ENCODE results near the gene SLC25A26.
"Not testable (repeated sequence)": the region's sequence is repeated elsewhere in the genome, so short reads cannot be mapped to it uniquely, and the experiment has no call there.

Gene SLC25A26

GRCh38 chr3:66220602-66221377, at the start of gene SLC25A26:
Gene SLC25A26, plus strand, starts transcription at chr3:66221001. Its CDS starts 94 bp downstream, at chr3:66221095.
- DNase-seq = peak; percentile 97

GRCh38 chr3:66172394-66172793, 48.4 kb upstream of the SLC25A26 start:
- no peak for DNase-seq

- DNase-seq = no peak
Observed at GRCh38 chr3:66177026-66177425, 43.8 kb upstream of the SLC25A26 start.

GRCh38 chr3:66178206-66178605, 42.6 kb upstream of the SLC25A26 start:
- DNase-seq = no peak

- no peak for DNase-seq
Observed at GRCh38 chr3:66179793-66180192, 41.0 kb upstream of the SLC25A26 start.

GRCh38 chr3:66181764-66182163, 39.0 kb upstream of the SLC25A26 start:
- no peak for DNase-seq

- no peak for DNase-seq
Observed at GRCh38 chr3:66182246-66182645, 38.6 kb upstream of the SLC25A26 start.

- DNase-seq = no peak
Observed at GRCh38 chr3:66186545-66186944, 34.3 kb upstream of the SLC25A26 start.

GRCh38 chr3:66195347-66195783, 25.4 kb upstream of the SLC25A26 start:
- DNase-seq = peak; percentile 3

- no peak for DNase-seq
Observed at GRCh38 chr3:66196633-66197032, 24.2 kb upstream of the SLC25A26 start.

GRCh38 chr3:66198437-66199088, 22.2 kb upstream of the SLC25A26 start:
- no peak for DNase-seq

GRCh38 chr3:66199089-66199473, 21.7 kb upstream of the SLC25A26 start:
- DNase-seq = no peak

- DNase-seq = no peak
Observed at GRCh38 chr3:66200147-66200546, 20.7 kb upstream of the SLC25A26 start.

GRCh38 chr3:66200786-66201185, 20.0 kb upstream of the SLC25A26 start:
- DNase-seq = no peak

GRCh38 chr3:66203275-66203674, 17.5 kb upstream of the SLC25A26 start:
- DNase-seq = no peak

GRCh38 chr3:66206806-66207205, 14.0 kb upstream of the SLC25A26 start:
- no peak for DNase-seq

GRCh38 chr3:66208189-66208588, 12.6 kb upstream of the SLC25A26 start:
- no peak for DNase-seq

- DNase-seq = no peak
Observed at GRCh38 chr3:66210687-66211295, 10.0 kb upstream of the SLC25A26 start.

- DNase-seq = no peak
Observed at GRCh38 chr3:66211779-66212178, 9.0 kb upstream of the SLC25A26 start.

- no peak for DNase-seq
Observed at GRCh38 chr3:66215106-66215505, 5.7 kb upstream of the SLC25A26 start.

- no peak for DNase-seq
Observed at GRCh38 chr3:66220066-66220465, 735 bp upstream of the SLC25A26 start.

- DNase-seq = no peak
Observed at GRCh38 chr3:66224220-66224619, 3.4 kb downstream of the SLC25A26 start.

GRCh38 chr3:66226093-66226492, 5.3 kb downstream of the SLC25A26 start:
- DNase-seq = not testable (repeated sequence)

GRCh38 chr3:66227051-66227450, 6.2 kb downstream of the SLC25A26 start:
- DNase-seq = no peak
